DMS 273 (cell line): ENCODE results near the gene MPV17L2.

Experiments
- DNase-seq: peaks from one replicate; lab custom pipeline; 2025; ENCODE audit not compliant: unreplicated experiment; lab: John Stamatoyannopoulos, UW

MPV17L2 gene

DNA sequence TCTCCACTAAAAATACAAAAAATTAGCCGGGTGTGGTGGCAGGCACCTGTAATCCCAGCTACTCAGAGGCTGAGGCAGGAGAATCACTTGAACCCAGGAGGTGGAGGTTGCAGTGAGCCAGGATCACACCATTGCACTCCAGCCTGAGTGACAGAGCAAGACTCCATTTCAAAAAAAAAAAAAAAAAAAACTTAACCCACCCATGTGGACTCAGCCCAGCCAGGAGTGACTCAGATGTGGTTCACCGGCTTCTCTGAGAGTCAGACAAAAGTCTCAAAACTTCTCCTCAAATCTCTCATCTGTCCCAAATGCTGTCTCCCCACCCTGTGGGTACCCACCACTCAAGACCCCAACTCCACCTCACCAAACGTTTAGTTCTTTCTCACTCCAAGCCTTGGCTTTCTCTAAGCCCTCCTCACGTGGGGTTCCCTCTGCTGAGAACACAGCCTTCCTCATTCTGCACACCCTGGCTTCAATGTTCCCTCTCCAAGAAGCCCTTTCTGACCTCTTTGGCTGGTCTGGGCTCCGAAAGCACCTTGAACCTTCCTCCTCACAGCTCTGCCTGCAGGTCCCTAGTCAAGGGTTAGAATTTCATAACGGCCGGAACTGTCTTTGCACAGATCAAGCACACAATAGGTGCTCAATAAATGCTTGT, 21.9 kb downstream of the MPV17L2 start:
- DNase-seq: no peak

- no peak for DNase-seq
These were observed 23.8 kb downstream of the MPV17L2 start for GRCh38 chr19:18216789-18217188.

DNA sequence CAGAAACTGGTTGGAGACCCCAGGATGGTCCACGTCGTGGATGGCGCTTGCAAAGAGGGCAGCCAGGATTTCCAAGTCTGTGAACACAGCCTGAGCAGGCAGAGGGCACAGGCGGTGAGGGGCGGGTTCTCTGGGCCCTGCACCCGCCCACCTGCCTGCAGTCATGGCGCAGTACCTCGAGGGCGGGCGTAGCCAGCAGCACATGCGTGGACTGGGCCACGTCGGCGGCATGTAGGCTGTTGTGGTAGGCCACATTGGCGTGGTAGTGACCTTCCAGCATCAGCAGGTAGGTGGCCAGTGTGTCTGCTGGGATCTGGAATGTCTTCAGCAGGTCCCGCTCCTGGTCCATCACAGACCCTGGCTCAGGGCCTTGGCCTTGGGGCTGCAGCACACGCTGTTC, 25.1 kb downstream of the MPV17L2 start:
- no peak for DNase-seq

GRCh38 chr19:18218600-18218999, 25.6 kb downstream of the MPV17L2 start:
- no peak for DNase-seq

- DNase-seq: no peak
These were observed 27.1 kb downstream of the MPV17L2 start for GRCh38 chr19:18219911-18220631.

GRCh38 chr19:18220632-18221275, 27.7 kb downstream of the MPV17L2 start:
- DNase-seq: no peak

DNA sequence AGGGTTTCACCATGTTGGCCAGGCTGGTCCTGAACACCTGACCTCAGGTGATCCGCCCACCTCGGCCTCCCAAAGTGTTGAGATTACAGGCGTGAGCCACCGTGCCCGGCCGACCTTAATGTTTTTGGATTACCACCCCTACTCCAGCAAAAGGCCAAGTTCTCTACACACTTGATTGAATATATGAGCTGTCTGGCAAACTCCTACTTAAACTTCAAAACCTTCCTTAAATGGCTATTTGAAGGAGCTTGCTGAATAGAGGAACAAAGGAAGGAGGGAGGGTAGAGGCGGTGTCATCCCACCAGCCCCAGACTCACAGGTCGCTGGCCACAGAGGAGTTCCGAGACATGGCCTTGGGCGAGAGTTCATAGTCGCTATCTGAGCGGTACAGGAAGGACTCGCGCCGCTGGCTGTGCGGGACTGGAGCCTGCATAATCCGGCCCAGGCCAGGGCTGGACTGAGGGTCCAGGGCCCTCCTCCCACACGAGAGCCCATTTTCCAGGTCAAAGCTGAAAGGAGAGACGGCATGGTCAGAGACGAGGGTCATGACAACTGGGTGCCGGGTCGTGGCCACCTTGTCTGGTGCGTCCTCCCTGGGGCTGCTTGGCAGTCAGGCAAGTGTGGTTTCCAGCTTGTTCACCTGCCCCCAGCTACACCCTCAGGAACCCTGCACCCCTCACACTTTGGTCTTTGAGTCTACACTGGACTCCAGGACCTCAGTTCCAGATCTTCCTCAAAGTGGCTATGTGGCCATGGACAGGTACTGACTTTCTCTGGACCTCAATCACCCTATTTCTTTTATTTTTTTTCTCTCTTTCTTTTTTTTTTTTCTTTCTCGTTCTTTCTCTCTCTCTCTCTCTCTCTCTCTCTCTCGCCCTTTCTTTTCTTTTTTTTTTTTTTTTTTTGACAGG, 29.1 kb downstream of the MPV17L2 start:
- no peak for DNase-seq

DNA sequence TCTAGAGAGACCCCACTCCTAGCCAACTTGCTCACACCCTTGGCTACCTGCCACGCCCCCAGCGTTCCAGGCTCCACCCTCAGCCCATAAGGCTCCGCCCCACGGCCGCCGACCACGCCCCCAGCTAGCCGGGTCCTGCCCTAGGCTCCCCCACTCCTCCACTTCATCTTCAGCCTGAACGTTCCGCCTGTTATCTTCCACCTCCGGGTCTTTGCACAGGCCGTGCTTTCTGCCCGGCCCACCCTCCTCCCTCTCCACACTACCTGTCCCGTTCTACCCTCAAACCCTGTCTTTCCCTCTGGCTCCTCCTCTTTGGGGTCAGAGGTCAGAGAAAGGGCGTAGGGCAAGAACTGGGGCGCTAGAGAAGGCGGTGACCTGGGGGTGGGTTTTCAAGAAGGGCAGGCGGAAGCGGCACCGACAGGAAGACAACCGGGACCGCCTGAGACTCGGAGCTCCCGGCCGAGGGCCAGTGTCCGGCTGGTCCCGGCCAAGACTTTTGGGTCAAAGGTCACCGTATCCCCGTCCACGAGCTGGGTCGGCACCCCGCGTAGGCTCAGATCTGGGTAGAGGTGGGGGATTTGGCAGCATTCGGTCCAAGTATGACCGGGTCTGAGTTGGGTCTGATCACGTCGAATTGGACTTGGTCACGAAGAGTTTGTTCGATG, 31.0 kb downstream of the MPV17L2 start:
- peak; percentile 72 for DNase-seq

DNA sequence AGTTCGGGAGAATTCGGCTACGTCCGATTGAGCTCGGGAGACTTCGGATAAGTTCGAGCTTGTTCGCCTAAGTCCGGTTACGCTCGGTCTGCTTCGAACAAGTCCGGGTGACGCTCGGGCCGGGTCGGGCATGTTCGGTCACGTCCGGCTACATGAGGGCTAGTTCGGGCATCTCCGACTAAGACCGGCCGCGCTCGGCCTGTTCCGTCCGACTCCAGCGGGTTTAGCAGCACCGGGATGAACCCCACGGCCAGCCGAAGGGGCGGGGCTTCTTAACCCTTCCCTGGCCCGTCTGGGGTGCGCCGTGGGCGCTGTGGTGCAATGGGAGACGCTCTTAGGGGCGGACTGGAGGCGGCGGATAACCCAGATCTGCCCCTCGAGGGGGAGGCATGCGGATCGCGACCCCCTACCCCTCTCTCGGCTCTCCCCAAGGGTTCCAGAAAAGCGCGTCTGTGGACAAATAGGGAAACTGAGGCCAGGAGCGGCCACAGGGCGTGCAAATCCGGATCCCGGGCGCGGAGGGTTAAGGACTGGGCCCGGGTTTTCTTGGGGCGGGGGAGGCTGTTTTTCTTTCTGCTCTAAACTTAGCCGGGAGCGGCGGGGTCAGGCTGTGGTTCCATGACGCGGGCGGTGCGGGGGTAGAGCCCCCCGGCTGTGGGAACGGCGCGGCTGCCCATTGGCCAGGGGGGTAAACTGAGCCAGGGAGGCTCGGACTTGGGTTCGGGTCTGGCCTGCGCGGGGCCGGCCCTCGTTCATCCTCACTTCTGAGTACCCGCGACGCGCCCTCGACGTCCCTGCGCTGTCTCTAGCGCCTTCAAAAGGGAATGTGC, 31.7 kb downstream of the MPV17L2 start:
- DNase-seq: peak; percentile 99

- no peak for DNase-seq
These were observed 32.3 kb downstream of the MPV17L2 start for GRCh38 chr19:18225355-18225701.

- peak; percentile 83 for DNase-seq
These were observed 32.9 kb downstream of the MPV17L2 start, which contains the start of gene PDE4C for GRCh38 chr19:18225702-18226468. PDE4C (minus strand) TSS chr19:18226438; CDS start chr19:18226415, 23 bp downstream.

DNA sequence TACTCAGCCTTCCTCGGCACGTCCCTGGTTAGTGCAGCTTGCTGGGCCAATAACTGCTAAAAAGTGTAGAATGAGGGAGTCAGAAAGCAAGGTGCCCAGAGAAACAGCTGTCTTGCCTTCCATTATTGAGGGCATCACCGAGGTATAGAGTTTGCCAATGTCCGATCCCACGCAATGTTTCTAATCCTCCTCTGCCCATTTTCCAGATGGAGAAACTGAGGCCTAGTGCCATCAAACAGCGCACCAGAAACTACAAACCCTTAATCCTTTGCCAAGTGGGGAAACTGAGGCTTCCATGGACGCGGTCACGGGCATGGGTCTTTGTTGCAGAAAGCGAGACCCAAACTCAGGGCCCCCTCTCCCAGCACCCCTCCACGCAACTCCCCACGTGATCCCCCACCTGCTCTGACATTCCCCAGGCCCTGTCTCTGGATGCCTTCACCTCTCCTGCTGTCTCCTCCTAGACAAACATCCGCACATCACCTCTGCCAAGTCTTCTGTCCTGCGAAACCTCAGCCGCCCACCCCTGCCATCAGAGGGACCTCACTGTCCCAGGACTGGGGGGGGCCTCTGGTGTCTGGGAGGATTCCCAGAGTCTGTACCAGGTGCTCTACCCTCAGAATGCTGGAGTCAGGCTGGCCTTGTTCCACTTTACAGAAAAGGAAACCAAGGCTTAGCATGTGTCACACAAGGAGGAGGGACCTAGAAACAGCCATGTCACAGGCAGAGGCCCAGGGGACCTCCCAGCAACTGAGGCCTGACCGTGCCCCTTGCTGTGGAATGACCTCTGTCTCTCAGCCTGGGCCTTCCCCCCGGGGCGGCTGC, 34.1 kb downstream of the MPV17L2 start:
- DNase-seq: no peak

DNA sequence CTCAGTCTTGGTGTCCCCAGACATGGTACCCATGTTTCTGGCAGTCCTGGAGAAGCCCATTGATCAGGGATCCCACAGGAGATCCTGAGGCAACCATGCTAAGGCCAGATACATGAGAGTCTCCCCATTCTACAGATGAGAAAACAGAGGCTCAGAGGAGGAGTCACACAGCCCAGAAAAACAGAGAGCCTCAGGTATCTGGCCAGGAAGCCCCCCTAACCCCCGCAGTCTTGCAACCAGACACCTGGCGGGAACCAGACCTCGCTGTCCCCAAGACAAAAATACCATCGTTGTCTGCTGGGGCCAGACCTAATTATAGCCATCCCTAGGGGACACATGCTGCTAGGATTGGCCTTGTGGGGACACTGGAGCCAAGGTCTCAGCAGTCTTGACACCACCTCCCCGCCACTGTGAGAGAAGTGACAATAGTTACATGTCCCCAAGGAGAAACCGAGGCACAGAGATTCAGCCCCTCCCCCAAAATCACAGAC, 34.8 kb downstream of the MPV17L2 start:
- DNase-seq: no peak

DNA sequence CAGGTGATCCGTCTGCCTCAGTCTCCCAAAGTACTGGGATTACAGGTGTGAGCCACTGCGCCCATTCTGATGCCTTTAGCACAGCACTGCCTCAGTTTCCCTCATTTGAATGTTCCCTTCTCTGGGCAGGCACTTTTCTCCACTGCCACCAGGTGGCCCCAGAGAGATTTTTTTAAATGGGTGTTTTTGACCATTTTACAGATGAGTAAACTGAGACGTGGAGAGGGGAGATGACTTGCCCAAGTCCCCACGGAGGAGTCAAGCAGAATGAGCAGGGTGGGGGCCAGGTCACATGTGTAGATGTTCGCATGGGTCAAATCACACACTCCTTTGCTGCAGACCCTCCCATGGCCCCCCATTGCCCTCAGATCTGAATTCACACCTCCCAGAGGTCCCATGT, 36.5 kb downstream of the MPV17L2 start:
- DNase-seq: no peak

- DNase-seq: no peak
These were observed 36.9 kb downstream of the MPV17L2 start for GRCh38 chr19:18229915-18230314.

- no peak for DNase-seq
These were observed 38.1 kb downstream of the MPV17L2 start for GRCh38 chr19:18230941-18231734.

DNA sequence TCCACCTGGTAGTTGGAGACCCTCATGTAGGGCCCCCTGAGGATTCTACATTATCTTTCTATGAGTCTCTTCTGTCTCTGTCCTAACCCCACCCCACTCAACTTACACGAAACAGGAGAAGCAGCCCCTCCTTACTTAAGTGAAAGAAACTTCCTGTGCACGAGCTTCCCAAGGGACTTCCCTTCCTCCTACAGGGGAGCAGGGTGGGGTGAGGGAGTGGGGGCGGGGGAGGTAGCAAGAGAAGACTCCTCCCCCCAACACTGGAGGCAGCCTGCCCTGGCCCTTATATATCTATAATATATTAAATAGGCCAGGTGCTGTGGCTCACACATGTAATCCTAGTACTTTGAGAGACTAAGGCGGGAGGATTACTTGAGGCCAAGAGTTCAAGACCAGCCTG, 38.8 kb downstream of the MPV17L2 start:
- no peak for DNase-seq
